Measurements from ENCODE around the gene MARCHF2. TPM values are rescaled to one million over a fixed set of nuclear protein-coding genes. Genes with fewer than 3 reads are reported as not detected.
"Not testable (repeated sequence)": the region's sequence is repeated elsewhere in the genome, so short reads cannot be mapped to it uniquely, and the experiment has no call there.

MARCHF2 gene
- total RNA-seq, 2 experiments from 2014 or later: 9.2 to 10.3 TPM

DNA sequence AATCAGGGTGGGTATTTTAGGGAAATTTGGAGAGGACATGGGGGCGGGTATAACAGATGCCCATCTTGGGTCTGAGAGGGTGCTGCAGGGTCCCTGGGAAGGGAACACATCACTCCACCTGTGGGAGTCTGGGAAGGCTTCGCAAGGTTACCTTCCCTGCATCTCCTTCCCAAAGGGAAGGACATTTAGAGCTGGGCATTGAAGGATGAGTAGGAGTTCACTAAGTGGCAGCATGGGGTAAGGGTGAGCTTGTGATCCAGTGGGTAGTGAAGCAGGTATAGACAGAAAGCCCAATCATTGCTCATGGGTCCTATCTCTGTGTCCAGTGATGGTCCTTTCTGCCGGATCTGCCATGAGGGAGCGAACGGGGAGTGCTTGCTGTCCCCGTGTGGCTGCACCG, 13.2 kb downstream of the MARCHF2 start:
- CTCF ChIA-PET: interaction anchor here (1.2 kb wide), 1 partner anchor 13 kb away, joined by 3 read pairs; the partner anchor contains the start of gene MARCHF2
- no peak overlapping the region for H3K27ac Mint-ChIP-seq
- H3K36me3 Mint-ChIP-seq (ENCODE audit: low read depth): peaks cover 6% of the 10 kb centered on the region
- no peaks in the 10 kb centered on the region for H3K27me3 Mint-ChIP-seq (ENCODE audit: low read depth)
- intact Hi-C loops (cut with micrococcal nuclease): no loop called here
- no peaks in the 10 kb centered on the region for H3K4me1 Mint-ChIP-seq (ENCODE audit: low read depth)
- no peak for DNase-seq
- no peaks in the 10 kb centered on the region for H3K9me3 Mint-ChIP-seq
- H3K4me3 Mint-ChIP-seq: no peak overlapping the region

- Mint-ChIP-seq H3K27me3 (ENCODE audit: low read depth) (no peaks in the 10 kb centered on the region), H3K4me3 (no peak overlapping the region), H3K4me1 (ENCODE audit: low read depth) (no peaks in the 10 kb centered on the region), H3K36me3 (ENCODE audit: low read depth) (peaks cover 3% of the 10 kb centered on the region), H3K9me3 (no peaks in the 10 kb centered on the region), H3K27ac (no peak overlapping the region)
- CTCF ChIA-PET: no interaction called here
- DNase-seq: no peak
- intact Hi-C loops (cut with micrococcal nuclease): no loop called here
Observed at GRCh38 chr19:8429044-8429443, 15.9 kb downstream of the MARCHF2 start.

- H3K27me3 Mint-ChIP-seq (ENCODE audit: low read depth): no peaks in the 10 kb centered on the region
- no peaks in the 10 kb centered on the region for H3K36me3 Mint-ChIP-seq (ENCODE audit: low read depth)
- H3K4me3 Mint-ChIP-seq: no peak overlapping the region
- CTCF ChIA-PET: interaction anchor here (0.7 kb wide), 1 partner anchor 17 kb away, joined by 4 read pairs; no protein-coding TSS in a partner anchor
- DNase-seq: no peak
- H3K27ac Mint-ChIP-seq: no peak overlapping the region
- no peaks in the 10 kb centered on the region for H3K9me3 Mint-ChIP-seq
- H3K4me1 Mint-ChIP-seq (ENCODE audit: low read depth): no peaks in the 10 kb centered on the region
- intact Hi-C loops (cut with micrococcal nuclease): no loop called here
Observed at GRCh38 chr19:8429826-8430225, 16.7 kb downstream of the MARCHF2 start.

DNA sequence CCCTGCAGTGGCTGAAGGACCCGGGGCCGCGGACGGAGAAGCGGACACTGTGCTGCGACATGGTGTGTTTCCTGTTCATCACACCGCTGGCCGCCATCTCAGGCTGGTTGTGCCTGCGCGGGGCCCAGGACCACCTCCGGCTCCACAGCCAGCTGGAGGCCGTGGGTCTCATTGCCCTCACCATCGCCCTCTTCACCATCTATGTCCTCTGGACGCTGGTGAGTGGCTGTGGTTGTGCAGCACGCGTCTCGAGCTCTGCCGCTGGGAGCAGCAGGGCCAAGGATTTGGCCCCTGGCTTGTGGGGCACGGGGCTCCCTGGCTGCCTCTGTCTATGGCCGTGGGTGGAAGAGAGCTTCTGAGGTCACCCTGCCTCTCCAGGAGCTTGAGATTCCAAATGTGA, 17.5 kb downstream of the MARCHF2 start:
- no peak overlapping the region for H3K4me3 Mint-ChIP-seq
- intact Hi-C loops (cut with micrococcal nuclease): no loop called here

DNA sequence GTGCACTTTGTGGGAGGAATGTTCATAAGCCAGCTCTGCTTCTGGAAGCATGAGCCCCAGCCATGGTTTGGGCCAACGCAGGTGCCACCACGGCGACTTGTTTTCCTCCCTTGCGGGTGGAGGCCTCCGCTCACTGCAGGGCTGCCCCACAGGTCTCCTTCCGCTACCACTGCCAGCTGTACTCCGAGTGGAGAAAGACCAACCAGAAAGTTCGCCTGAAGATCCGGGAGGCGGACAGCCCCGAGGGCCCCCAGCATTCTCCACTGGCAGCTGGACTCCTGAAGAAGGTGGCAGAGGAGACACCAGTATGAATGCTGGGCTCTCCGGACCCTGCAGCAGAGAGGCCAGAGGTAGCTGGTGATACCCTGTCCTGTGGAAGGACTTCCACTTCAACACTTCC, 25.1 kb downstream of the MARCHF2 start:
- Mint-ChIP-seq H3K4me3 (no peak overlapping the region), H3K9me3 (no peaks in the 10 kb centered on the region), H3K27ac (no peak overlapping the region), H3K36me3 (ENCODE audit: low read depth) (no peaks in the 10 kb centered on the region), H3K27me3 (ENCODE audit: low read depth) (no peaks in the 10 kb centered on the region), H3K4me1 (ENCODE audit: low read depth) (peaks cover 9% of the 10 kb centered on the region)
- intact Hi-C loops (cut with micrococcal nuclease): no loop called here
- no peak for DNase-seq
- CTCF ChIA-PET: interaction anchor here (1.0 kb wide), 1 partner anchor 142 kb away, joined by 3 read pairs; no protein-coding TSS in a partner anchor

More for the DNA sequence above, 17.5 kb downstream of the MARCHF2 start:
- Mint-ChIP-seq H3K27ac (no peak overlapping the region), H3K4me1 (ENCODE audit: low read depth) (peaks cover 2% of the 10 kb centered on the region), H3K9me3 (no peaks in the 10 kb centered on the region), H3K27me3 (ENCODE audit: low read depth) (no peaks in the 10 kb centered on the region), H3K36me3 (ENCODE audit: low read depth) (no peaks in the 10 kb centered on the region)
- CTCF ChIA-PET: interaction anchor here (0.9 kb wide), 2 partner anchors 95 to 150 kb away, joined by 3 to 4 read pairs; no protein-coding TSS in a partner anchor
- DNase-seq: no peak

DNA sequence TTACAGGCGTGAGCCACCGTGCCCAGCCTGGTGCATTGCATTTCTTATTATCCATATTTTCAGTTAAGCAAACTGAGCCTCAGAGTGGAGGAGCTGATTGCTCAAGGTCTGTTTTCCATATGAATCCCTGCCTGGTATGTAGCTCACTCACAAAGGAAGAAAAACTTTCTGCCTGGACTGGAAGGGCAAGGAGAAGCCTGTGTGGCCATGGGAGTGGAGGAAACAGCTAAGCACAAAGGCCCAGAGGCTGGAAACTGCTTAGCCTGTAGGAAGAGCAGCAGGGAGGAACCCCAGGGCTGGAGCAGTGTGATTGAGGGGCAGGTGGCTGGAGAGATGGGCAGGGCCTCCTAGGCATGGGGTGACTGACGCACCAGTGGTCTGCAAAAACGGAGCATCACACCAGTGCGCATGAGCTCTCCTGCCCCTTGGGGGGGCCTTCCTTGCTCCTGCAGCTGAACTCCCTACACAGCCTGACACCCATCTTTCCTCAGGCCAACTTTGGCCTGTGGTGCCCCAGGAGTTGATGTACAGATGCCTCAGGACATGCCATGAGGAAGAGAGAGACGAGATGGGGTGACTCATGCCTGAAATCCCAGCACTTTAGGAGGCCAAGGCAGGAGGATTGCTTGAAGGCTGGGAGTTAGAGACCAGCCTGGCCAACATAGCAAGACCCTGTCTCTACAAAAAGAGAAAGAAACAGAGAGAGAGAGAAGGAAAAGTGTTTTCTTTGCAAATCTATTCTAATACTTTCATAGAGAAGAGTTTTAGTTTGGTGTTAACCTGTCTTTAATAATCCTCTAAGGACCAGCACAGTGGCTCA, 28.8 kb downstream of the MARCHF2 start:
- H3K36me3 Mint-ChIP-seq (ENCODE audit: low read depth): peaks cover 14% of the 10 kb centered on the region
- H3K4me1 Mint-ChIP-seq (ENCODE audit: low read depth): peaks cover 17% of the 10 kb centered on the region
- no peaks in the 10 kb centered on the region for H3K9me3 Mint-ChIP-seq
- H3K27ac Mint-ChIP-seq: no peak overlapping the region
- H3K4me3 Mint-ChIP-seq: peak overlapping the region; percentile 18
- DNase-seq: no peak
- no peaks in the 10 kb centered on the region for H3K27me3 Mint-ChIP-seq (ENCODE audit: low read depth)
- intact Hi-C loops (cut with micrococcal nuclease): loop anchor here (10.0 kb wide), 1 partner anchor 437 kb away; the partner anchor contains the start of gene ELAVL1
- CTCF ChIA-PET: interaction anchor here (0.6 kb wide), 1 partner anchor 64 kb away, joined by 4 read pairs; no protein-coding TSS in a partner anchor

- CTCF ChIA-PET: interaction anchor here (0.7 to 1.5 kb wide), 3 partner anchors 29 to 644 kb away, joined by 3 to 4 read pairs (median 3); partner anchors contain the start of gene MARCHF2
- not testable (repeated sequence) for H3K9me3 Mint-ChIP-seq; DNase-seq; H3K27me3 Mint-ChIP-seq (ENCODE audit: low read depth)
- intact Hi-C loops (cut with micrococcal nuclease): loop anchor here (1.0 to 10.0 kb wide), 5 partner anchors 31 to 439 kb away; partner anchors contain the start of genes ELAVL1, MARCHF2, NDUFA7 and RPS28
- peak overlapping the region; percentile 95 for H3K4me3 Mint-ChIP-seq
- peaks cover 35% of the 10 kb centered on the region for H3K4me1 Mint-ChIP-seq (ENCODE audit: low read depth)
- peaks cover 21% of the 10 kb centered on the region for H3K36me3 Mint-ChIP-seq (ENCODE audit: low read depth)
- H3K27ac Mint-ChIP-seq: peak overlapping the region; percentile 94
Observed at GRCh38 chr19:8444140-8444676, 31.1 kb downstream of the MARCHF2 start.

- peak; percentile 100 for DNase-seq
- Mint-ChIP-seq H3K36me3 (ENCODE audit: low read depth) (peaks cover 22% of the 10 kb centered on the region), H3K27ac (peak within 1 kb of the TSS; percentile 94), H3K4me3 (peak within 1 kb of the TSS; percentile 95), H3K9me3 (no peaks in the 10 kb centered on the region), H3K27me3 (ENCODE audit: low read depth) (no peaks in the 10 kb centered on the region), H3K4me1 (ENCODE audit: low read depth) (peaks cover 39% of the 10 kb centered on the region)
- CTCF ChIA-PET: interaction anchor here (0.7 to 1.5 kb wide), 5 partner anchors 13 to 644 kb away, joined by 3 to 6 read pairs (median 4); partner anchors contain the start of gene MARCHF2
- intact Hi-C loops (cut with micrococcal nuclease): loop anchor here (1.0 to 10.0 kb wide), 7 partner anchors 32 to 440 kb away; partner anchors contain the start of genes ELAVL1, MARCHF2, NDUFA7 and RAB11B
Observed at GRCh38 chr19:8444677-8445487, 31.8 kb downstream of the MARCHF2 start, which contains the start of gene HNRNPM. Gene HNRNPM, plus strand, starts transcription at chr19:8444975. Its CDS starts 24 bp downstream, at chr19:8444999.

DNA sequence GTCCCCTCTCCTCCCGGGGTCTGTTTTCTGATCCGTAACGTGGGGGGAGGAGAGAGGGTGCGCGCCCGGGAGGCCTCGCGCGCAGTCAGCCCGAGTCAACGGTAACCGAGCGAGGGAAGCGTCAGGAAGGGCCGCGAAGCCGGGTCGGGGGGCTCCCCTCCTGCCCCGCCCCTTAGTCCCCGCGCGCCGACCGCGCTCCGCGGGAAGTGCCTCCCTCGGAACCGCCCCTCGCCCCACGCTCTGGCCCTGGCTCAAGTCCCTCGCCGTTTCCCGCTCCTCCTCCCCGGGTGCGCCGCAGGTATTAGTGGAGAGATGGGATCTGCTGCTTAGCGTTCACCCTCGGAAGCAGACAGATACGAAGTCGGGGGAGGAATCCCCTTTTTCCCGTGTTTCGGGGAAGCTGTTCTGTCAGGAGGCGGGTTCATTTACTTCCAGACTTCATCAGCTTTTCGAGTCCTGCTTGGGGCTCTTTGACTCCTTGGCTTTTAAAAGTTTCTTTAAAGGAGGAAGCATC, 32.4 kb downstream of the MARCHF2 start:
- H3K4me3 Mint-ChIP-seq: peak overlapping the region; percentile 95
- peaks cover 25% of the 10 kb centered on the region for H3K36me3 Mint-ChIP-seq (ENCODE audit: low read depth)
- intact Hi-C loops (cut with micrococcal nuclease): loop anchor here (1.0 to 10.0 kb wide), 4 partner anchors 37 to 441 kb away; partner anchors contain the start of genes ELAVL1, RAB11B and ZNF414
- H3K27me3 Mint-ChIP-seq (ENCODE audit: low read depth): no peaks in the 10 kb centered on the region
- no peaks in the 10 kb centered on the region for H3K9me3 Mint-ChIP-seq
- H3K27ac Mint-ChIP-seq: peak overlapping the region; percentile 81
- CTCF ChIA-PET: interaction anchor here (1.1 to 1.4 kb wide), 2 partner anchors 12 to 49 kb away, joined by 4 to 6 read pairs; no protein-coding TSS in a partner anchor
- peak; percentile 49 for DNase-seq
- peaks cover 44% of the 10 kb centered on the region for H3K4me1 Mint-ChIP-seq (ENCODE audit: low read depth)

GRCh38 chr19:8446061-8446709, 33.1 kb downstream of the MARCHF2 start:
- intact Hi-C loops (cut with micrococcal nuclease): loop anchor here (5.0 to 10.0 kb wide), 2 partner anchors 36 to 441 kb away; partner anchors contain the start of gene ELAVL1
- Mint-ChIP-seq H3K4me1 (ENCODE audit: low read depth) (peaks cover 49% of the 10 kb centered on the region), H3K27ac (peak overlapping the region; percentile 81), H3K27me3 (ENCODE audit: low read depth) (no peaks in the 10 kb centered on the region), H3K36me3 (ENCODE audit: low read depth) (peaks cover 27% of the 10 kb centered on the region), H3K4me3 (peak overlapping the region; percentile 95), H3K9me3 (no peaks in the 10 kb centered on the region)
- CTCF ChIA-PET: interaction anchor here (0.6 to 1.5 kb wide), 8 partner anchors 11 to 134 kb away, joined by 3 to 6 read pairs (median 4); partner anchors contain the start of gene MARCHF2
- DNase-seq: no peak

- DNase-seq: no peak
- Mint-ChIP-seq H3K4me3 (no peak overlapping the region), H3K4me1 (ENCODE audit: low read depth) (peaks cover 79% of the 10 kb centered on the region), H3K36me3 (ENCODE audit: low read depth) (peaks cover 39% of the 10 kb centered on the region), H3K27me3 (ENCODE audit: low read depth) (no peaks in the 10 kb centered on the region), H3K27ac (peak overlapping the region; percentile 54), H3K9me3 (no peaks in the 10 kb centered on the region)
- intact Hi-C loops (cut with micrococcal nuclease): loop anchor here (5.0 to 10.0 kb wide), 2 partner anchors 32 to 445 kb away; partner anchors contain the start of gene ELAVL1
- CTCF ChIA-PET: interaction anchor here (0.6 to 1.9 kb wide), 5 partner anchors 16 to 174 kb away, joined by 3 to 4 read pairs (median 3); partner anchors contain the start of gene MARCHF2
Observed at GRCh38 chr19:8449830-8450229, 36.7 kb downstream of the MARCHF2 start.
